RWPE1 (cell line): ENCODE measurements around the gene GRM3.

Source experiments
- CTCF ChIA-PET: fragments of 350-600 bp; sonication (Branson Sonifier 250); formaldehyde crosslinking; extraction: SDS; loops from one replicate; lab custom pipeline; 2021; lab: Yijun Ruan, JAX
- POLR2A ChIA-PET: fragments of 400-600 bp; formaldehyde crosslinking; extraction: SDS; loops from one replicate; lab custom pipeline; 2020; ENCODE audit warnings: antibody characterized with exemption; ENCODE audit not compliant: low non-redundant PET; lab: Yijun Ruan, JAX
- DNase-seq: peaks from one replicate; pipeline ENCODE4 v3.0.0; 2012; ENCODE audit warnings: low spot score
- H3K27ac ChIP-seq: fragments of 450-650 bp; 2 replicates; pipeline ENCODE4 v1.5.1; 2017
- CTCF ChIP-seq: fragments of 450-650 bp; conservative IDR thresholded peaks from 2 replicates; pipeline ENCODE4 v1.5.1; 2017; ENCODE audit warnings: low read depth, mild to moderate bottlenecking

Gene GRM3

DNA sequence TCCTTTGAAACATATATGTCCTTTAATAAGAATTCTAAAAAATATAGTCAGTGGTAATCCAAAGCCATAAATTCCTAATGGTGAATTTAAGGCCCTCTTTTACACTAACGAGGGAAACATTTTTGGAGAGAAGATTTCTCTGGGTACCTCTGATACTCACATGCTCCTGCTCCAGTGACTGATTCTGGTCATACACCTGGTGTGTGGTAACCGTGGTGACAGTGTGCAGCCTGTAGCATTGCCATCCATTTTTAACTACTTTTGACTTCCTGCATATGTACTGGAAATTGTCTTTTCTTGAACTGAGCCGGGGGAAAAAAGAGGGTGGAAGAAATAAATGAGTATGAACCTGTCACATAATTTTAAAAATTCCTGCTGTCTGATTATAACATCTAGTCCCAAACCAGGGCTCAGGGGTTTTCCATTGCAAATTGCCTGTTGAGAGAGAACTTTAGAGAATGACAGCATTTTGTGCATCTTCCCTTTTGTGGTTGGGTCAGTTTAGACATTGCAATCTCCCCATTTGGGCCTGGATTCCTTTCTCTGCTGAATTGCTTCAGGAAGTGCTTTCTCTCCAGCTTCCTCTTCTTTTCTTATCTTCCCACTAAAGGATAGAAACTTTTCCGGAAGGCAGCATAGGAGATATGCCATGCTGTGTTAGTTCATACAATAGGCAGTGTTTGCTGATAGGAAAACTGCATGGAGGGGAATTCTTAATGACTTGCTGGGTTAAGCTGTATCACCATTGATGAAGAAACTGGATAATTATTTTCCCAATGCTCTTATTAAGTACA, 125.5 kb downstream of the GRM3 start:
- H3K27ac ChIP-seq = no peak overlapping the region
- TF ChIP-seq CTCF = no peak
- CTCF ChIA-PET = no interaction called here
- POLR2A ChIA-PET = no interaction called here
- no peak for DNase-seq

- no peak for DNase-seq
- ChIA-PET POLR2A (no interaction called here), CTCF (no interaction called here)
- no peak for TF ChIP-seq CTCF
- H3K27ac ChIP-seq = no peak overlapping the region
Measured at GRCh38 chr7:86773309-86773708, 129.6 kb downstream of the GRM3 start.

GRCh38 chr7:86775203-86775602, 131.5 kb downstream of the GRM3 start:
- ChIA-PET POLR2A (no interaction called here), CTCF (no interaction called here)
- DNase-seq = no peak
- no peak for TF ChIP-seq CTCF
- H3K27ac ChIP-seq = no peak overlapping the region

DNA sequence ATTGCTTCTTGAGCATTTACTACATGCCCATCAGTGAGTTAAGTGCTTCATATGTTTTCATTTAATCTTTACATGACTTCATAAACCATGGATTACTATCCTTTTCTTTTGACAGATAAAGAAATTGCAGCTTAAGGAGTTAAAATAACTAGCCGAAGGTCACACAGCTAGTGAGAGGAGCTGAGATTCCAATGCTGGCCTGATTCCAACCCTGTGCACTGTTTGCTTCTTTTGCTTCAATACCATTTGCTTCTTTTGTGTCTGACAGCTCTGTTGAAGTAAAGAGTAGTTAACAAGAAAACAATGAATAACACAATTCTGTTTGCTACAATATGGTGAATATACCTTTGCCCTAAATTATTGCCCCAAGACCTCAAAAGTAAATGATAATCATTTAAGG, 132.4 kb downstream of the GRM3 start:
- CTCF ChIA-PET = no interaction called here
- no peak for TF ChIP-seq CTCF
- DNase-seq = no peak
- POLR2A ChIA-PET = no interaction called here
- no peak overlapping the region for H3K27ac ChIP-seq

GRCh38 chr7:86778271-86778670, 134.6 kb downstream of the GRM3 start:
- ChIA-PET CTCF (no interaction called here), POLR2A (no interaction called here)
- H3K27ac ChIP-seq = no peak overlapping the region
- no peak for DNase-seq
- no peak for TF ChIP-seq CTCF

- POLR2A ChIA-PET = no interaction called here
Measured at GRCh38 chr7:86784765-86785164, 141.1 kb downstream of the GRM3 start.

More at GRCh38 chr7:86784765-86785164, 141.1 kb downstream of the GRM3 start:
- no peak overlapping the region for H3K27ac ChIP-seq
- DNase-seq = no peak
- no peak for TF ChIP-seq CTCF
- CTCF ChIA-PET = interaction anchor here (0.6 kb wide), 1 partner anchor 30 kb away, joined by 3 read pairs; no protein-coding TSS in a partner anchor
